GM21423 (cell line): ENCODE results near the gene BLID.

Experiments used
- ATAC-seq: cut with Tn5 transposase; IDR thresholded peaks from one replicate; pipeline ENCODE4 v1.9.1; 2021; ENCODE audit warnings: mild to moderate bottlenecking, moderate library complexity; ENCODE audit not compliant: unreplicated experiment

Gene BLID

DNA sequence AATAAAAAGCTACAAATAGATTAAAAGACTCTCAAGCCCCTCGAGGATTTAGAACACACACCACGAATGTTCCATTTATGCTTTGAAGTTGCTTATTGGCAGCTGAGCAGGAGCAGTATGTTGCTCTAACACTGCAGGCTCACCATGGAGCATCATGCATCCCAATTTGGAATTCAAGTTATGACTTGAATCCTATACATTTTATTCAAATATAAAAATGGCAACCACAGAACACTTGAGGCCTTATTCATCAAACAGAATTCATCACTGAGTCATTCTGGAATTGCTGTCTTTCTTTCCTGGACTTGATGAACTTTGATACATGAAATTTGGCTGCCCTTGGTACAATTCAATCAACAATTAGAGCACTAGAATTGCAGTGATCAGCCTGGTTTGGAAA, 24.5 kb upstream of the BLID start:
- ATAC-seq, result no peak

DNA sequence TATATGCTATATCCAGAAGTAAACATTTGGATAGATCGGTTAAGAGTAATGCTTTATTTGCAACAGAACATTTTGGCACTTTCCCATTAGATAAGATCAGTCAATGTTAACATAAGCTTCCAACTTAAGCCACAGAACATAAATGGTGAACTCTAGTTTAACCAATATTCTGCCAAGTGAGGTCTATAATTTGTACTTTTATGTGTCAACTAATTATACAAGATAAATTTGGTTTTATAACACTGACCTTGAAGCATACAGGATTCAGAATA, 23.5 kb upstream of the BLID start:
- ATAC-seq, result no peak

DNA sequence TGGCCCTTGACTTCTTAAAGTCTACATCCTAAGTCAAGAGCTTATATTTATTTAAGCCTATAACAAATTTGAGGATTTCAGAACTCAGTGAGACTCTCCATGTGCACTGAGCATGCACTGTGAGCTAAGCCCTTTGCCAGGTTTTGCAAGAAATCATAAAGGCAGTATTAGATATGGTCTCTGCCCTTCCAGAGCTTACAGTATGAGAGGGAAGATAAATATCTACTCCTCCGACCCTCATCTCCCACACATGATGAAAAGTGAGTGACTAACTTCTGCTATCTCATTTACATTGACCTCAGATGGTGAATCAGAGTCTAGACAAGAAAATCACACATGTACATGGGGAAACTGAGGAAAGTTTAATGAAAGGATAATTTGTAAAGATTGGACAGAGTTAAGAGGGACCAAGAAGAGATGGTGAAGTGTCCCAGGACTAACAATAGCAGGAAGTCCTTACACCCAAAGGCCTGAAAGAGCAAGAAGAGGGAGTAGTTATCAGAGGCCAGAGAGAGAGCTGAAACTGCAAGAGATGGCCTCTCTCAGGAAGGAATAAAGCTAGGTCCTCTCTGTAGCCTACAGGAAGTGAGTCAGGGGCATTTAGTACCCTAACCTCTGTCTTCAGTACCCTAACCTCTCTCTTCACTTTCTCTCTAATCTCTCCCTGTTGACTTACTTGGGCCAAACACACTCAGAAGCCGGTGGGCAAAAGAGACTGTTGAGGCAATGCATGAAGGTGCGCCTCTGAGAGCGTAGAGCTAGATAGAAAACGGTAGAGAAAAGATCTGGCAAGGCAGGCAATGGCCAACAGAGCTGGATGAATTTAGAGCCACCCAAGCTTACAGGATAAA, 23.0 kb upstream of the BLID start:
- ATAC-seq, result no peak

DNA sequence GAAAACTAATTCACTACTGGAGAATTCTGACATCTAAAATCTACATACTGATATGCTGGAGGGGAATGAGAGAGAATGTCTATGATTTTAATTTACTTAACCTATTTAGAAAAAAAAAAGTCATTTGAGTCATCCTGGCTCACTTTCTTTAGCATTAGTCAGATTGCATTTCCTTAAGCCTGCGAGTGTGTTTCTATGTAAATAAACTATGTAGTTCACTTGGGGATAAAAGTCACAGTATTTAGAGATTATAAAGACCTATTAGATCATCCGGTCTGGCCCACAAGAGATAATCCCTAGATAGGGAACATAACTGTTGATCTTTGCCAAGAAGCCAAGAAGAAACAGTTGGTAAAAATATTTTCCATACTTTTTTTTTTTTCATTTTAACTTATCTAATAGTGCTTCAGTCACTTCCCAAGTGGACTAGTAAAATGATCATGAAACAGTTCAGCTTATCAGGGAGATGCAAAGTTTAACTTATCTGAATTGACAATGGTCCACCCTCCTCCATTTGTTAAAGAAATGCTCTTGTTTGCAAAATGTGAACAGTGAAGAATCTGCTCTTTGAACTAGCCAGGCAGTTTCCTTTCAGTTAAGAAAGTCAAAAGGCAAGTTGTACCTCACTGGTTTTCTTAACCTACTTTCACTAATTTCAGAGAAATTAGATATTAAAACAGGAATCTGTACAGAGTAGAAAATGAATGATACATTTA, 21.2 kb upstream of the BLID start:
- ATAC-seq, result no peak

DNA sequence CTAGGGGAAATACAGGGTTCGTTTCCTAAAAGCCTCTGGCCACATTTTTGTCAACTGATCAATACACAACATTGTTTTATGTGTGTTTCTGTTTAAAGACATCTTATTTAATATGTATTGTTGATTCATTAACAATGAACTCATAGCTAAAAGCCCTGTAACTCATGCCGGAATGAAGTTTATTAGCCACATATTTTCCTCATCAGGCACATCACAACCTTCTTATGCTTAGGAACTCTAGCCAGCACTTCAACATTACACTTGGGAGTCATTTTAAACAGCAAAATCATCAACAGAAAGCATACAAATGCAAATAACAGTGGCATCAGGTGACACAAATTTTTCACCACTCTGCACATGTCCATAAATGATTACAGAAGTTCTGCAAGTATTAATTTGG, 15.1 kb upstream of the BLID start:
- ATAC-seq, result no peak

DNA sequence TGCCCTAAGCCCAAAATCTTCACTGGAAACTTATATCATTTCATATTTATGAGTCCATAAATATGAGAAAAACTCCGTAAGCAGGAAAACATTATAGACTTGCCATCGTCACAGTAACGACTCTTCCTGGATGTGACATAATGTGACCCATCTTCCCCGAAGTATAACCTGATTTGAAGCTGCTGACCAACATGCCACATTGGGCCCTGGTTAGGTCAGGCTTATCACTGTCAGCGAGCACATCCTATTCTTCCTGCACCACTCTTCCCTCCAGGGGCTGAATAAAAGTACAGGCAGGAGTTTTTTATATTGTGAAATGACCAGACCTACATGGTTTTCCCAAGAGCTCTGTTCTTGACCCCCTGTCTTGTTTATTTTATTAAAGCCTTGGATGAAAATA, 12.1 kb upstream of the BLID start:
- ATAC-seq, result no peak

DNA sequence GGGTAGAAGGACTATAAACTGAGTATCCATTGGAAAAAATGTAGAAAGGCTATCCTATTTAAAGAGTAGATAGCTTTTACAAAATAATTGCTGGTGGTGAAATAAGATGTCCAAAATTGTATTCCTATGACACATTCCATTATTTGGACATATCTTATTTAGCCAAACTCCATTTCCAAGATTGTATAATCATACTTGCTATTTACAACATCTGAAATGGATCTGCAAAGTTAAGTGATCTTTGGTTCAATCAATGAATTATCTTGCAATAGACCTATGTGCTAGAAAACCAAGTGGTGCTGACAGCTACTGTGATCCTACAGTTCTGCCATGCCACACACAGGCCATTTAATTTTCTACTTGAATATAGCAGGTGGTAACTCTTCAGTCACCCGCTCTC, 11.0 kb upstream of the BLID start:
- ATAC-seq, result no peak

DNA sequence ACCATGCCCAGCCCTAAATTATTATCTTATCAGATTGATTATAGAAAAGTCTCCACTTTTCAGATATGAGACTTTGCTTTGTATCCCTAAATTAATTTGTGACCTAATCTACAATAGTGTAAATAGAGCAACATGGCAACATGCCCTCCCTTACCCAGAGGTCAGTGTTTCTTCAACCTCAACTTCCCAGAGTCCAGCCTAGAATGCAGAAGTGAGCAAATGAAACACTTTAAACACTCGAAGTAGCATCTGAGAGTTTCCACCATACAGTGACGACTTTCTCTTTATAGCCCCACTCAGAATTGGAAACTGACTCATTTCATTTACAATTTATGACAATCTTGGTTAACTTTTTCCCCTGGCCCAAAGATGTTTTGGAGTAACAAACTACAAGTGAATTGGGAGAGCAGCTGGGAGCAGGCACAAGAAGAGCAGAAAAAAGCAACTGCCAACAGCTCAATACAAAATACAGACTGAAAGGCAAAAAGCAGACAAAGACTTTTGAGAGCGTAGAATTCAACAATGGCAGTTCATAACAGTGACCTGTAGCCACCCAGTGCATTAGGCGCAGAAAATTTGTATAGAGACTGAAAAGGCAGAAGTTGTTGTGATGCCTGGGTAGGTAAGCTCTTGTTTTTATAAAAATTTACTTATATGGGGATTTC, 10.1 kb upstream of the BLID start:
- ATAC-seq, result no peak

DNA sequence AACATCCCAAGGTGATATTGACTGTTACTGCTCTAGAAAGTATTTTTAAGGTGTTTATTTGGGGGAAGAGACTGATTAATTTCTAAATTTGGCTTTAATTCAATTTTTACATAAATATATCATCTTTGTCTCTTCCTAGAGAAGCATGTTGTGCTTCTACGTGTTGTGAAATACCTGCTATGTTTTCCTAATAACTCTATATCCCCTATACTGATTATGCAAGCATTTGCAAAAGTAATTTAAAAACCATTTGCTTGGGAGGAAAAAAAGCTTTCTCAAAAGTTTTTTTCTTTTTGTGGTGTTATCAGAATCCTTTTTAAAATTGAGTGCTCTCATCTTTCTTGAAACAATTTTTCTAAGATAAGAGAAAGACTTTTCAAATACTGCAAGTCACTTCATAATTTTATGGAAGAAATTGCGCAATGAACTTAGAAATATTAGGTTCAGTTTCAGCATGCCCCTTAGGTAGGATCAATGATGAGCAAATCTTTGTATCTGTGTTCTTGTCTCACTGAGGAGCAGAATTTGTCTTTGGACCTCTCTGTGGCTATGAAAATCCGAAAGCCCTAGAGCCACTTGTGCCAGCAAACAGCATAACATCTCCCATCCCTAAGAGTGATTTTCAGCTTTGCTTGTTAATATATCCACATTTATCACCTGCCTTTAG, 7.4 kb upstream of the BLID start:
- ATAC-seq, result no peak

DNA sequence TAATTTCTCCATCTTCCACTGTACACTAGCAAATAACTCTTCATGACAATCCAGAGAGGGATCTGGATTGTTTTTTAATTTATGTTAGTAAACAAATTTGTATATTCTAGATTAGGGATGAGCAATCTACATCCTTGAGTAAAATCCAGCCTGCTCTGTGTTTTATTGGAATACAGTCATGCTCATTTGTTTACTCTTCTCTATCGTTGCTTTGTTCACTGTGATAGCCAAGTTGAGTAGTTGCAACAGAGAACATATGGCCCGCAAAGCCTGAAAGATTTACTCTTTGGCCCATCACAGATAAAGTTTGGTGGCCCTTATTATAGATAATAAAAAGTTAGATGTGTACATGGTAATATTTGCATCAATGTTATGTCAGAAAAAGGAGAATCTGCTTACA, 6.2 kb upstream of the BLID start:
- ATAC-seq, result no peak

DNA sequence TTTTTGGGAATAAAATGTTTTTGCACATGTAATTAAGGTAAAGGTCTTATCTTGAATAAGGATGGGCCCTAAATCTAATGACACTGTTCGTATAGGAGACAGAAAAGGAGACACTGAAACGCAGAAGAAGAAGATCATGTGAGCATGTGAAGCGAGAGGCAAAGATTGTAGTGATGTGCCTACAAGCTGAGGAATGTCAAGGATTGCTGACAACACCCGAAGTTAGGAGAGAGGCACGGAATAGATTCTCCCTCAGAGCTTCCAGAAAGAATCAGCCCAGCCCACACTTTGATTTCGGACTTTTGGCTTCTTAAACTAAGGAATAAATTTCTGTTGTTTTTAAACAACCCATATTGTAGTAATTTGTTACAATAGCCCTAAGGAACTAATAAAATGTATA, 4.1 kb upstream of the BLID start:
- ATAC-seq, result no peak

DNA sequence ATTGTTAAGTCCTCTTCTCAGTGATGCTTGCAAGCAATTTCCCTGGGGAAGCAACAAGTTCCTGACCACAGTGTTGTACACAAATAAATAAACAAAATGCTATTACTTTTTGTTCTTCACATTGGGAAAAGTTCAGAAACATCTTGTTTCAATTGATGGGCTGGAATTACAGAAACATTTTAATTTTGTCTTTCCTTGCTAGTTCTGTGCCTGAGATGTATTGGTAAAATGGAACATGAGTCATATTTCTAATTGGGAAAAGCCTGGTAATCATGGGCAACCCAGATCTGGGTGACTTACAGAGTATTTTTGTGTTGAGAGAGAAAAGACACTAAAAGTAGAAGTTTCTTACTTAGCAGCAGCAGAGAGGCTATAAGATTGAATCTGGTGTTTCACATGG, 576 bp upstream of the BLID start:
- ATAC-seq, result no peak

DNA sequence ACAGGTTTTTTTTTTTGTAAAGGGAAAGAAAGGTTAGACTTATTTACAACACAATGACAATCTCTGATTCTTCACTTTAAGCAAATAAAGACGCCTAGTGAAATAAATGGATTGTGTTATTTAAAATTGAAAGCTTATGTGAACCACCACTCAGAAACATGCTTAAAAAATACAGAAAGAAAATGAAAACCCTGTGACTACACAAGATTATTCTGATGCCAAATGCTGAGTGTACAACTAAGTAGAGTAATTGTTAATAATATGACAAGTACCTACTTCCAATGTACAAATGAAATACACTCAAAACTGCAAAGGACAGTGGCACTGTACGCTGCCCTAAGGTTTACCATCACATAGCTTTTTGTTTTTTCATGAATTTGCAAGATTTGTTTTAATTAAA, 1.0 kb downstream of the BLID start:
- ATAC-seq, result no peak

DNA sequence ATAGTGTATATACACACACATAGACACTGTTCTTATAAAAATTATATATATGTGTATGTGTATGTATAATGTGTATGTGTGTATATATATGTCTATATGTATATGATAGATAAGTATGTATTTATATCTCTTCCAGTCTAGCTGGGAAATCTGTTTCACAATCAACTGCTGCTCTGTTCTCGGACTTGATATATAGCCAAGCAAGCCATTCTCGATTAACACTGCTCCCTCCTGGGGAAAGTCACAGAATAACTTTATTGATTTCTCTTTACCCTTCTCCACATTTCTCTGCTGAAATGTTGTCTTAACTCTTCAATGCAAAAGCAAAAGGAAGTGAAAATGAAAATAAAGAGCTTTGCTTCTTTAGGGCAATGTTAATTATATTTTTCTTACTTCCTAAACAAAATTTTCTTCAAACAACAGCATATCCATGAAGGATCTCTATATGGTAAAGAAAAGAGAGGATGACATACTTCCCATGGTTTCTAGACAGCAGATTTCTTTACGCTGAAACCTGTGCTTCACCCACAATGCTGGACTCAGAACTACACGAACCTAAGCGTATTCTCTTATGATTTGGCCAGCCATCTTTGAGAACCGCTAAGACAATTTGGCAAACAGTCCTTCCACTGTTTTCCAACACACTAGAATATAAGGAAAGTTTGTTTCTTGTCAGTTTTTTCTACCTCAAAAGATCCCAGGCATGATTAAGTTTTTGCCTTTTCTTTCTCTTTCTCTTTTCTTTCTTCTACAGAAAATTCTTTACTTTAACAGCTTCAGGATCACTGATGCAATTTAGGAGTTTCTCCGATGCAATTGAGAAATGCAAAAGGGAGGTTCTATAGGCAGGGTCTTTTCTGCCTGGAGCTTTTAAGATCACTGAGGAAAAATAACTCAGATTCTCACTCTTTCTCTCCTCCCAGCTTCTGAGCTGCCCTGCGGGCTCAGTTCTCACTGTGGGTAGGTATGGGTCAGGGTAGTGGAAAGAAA, 1.9 kb downstream of the BLID start:
- ATAC-seq, result no peak

DNA sequence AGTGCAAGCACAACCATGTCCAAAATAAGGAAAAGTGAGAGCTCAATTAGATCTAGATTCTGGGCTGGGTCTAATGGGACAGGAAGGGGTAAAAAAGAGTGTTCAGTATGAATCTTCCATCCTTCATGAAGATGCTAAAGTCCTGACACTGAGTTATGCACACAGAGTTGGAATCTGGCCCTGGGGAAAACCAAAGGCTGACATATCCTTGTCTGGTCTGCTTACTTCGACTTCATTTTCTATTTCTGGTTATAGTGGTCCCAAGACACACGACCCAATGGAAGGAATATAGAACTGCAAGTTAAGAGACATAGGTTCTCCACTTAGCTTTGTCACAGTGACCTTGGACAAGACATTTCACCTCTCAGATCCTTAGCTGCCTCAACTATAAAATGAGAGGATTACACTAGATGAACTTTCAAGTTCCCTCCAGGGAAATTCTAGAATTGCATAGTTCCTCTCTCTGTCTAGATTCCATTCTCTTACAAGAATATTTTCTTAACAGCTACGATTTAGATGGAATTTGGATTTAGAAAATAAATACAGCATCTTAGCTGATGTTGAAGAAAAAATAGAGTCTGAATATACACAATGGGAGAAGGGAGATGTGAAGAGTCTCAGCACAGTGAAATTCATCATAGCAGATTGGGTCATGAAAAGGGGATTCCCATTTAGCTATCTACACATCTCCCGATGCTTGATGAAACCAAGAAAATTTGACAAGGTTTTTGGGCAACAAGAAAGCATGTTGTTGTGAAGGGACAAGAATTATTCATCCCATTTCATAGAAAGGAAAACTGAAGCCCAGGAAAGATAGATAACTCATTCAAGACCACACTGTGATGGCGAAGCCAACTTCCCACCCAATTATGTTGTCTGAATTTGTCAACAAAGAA, 3.3 kb downstream of the BLID start:
- no peak for ATAC-seq

DNA sequence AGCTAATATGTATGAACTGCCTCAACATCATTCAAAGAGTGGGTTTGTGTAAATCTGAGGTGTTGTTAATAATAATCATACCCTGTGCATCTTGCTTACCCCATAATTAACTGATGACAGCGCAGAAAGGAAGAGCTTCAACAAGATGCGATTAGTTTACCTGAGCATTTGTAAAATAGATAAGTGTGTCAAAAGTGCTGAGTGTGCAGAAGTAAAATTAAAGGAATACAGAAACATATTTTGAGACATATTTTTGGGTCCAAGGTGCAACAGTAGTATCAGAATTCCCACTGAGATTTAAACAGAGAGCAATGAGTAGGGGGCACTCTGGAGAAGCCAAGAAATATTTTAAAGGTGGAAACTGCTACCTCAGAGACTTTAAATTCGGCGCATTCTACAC, 6.1 kb downstream of the BLID start:
- no peak for ATAC-seq

DNA sequence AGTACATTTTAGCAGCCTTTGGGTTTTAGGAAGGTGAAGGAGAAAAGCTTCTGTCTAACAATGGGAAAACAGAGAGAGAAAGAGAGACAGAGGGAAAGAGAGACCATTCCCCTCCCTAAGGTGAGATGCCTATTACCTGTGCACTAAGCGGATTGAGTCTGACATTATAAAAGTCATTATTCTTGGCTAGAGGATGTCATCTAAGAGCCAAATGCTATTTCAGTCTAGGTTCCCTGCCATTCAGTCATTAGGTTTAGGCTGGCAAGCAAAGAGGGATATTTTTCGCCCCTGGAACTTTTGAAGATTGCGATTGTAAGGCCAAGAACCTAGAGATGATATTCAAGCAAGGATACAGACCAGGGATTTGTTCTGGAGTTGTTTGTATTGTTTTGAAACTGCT, 7.2 kb downstream of the BLID start:
- no peak for ATAC-seq

DNA sequence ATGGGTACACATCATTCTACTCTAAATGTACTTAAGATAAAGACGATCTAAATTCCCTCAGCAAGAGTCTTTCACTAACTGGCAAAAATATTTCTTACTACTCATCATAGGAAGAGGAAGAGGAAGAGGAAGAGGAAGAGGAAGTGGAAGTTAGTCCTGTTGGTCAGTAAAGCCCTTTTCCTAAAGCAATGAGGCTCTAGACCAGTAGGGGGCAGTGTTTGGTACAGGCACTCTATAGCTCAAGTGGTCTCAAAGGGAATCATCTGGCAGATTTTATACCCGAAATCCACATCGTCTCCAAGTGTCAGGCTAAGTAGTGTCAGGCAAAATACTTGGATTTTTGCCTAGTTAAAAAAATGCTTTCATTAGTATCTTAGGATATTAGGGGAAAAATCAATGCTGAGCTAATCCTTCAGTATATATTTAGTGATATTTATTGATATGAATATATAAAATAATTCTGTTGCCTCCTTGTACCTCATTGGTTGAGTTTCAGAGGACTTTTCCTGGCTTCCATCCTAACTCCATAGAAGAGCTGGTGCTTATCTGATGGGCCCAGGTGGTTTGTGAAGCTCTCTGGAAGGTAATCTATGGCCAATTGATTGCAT, 7.7 kb downstream of the BLID start:
- no peak for ATAC-seq

DNA sequence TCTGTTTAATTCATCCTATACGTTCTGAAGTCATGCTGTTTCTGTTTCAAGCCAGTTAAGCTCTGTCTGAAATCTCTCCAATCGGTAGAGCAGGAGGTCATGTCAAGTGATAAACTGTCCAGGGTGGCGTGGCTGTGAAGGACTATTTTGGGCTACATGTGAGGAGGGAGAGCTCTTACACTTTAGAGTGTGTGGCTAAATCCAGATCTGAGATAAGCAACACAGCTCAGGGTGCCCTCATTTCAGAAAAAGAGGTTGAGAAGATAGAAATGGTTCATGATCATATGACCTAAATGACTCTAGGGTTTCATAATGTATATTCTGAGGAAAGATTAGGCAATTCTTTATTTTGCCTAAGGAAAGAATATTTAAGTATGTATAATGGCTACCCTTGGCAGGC, 8.4 kb downstream of the BLID start:
- no peak for ATAC-seq
